DMS79 treated with DMSO at 0.1 percent for 48 hours (cell line): ENCODE data around the gene PARVB.

Experiments used
- DNase-seq: peaks from one replicate; lab custom pipeline; 2025; lab: John Stamatoyannopoulos, UW

PARVB gene

GRCh38 chr22:44184006-44184405 is 159.9 kb downstream of the PARVB start:
- no peak for DNase-seq

- DNase-seq, result no peak
Measured at GRCh38 chr22:44185237-44186120, 161.4 kb downstream of the PARVB start.

GRCh38 chr22:44186121-44186510 is 162.0 kb downstream of the PARVB start:
- DNase-seq, result no peak

GRCh38 chr22:44186737-44187136 is 162.6 kb downstream of the PARVB start:
- no peak for DNase-seq

GRCh38 chr22:44187652-44188230 is 163.6 kb downstream of the PARVB start:
- DNase-seq, result no peak

GRCh38 chr22:44188316-44188715 is 164.2 kb downstream of the PARVB start:
- no peak for DNase-seq

GRCh38 chr22:44188986-44189630 is 165.0 kb downstream of the PARVB start:
- no peak for DNase-seq

- DNase-seq, result no peak
Measured at GRCh38 chr22:44190381-44190976, 166.4 kb downstream of the PARVB start.

GRCh38 chr22:44191036-44191454 is 166.9 kb downstream of the PARVB start:
- no peak for DNase-seq

GRCh38 chr22:44192098-44192815 is 168.2 kb downstream of the PARVB start:
- no peak for DNase-seq

- no peak for DNase-seq
Measured at GRCh38 chr22:44192816-44193534, 168.9 kb downstream of the PARVB start.

- DNase-seq, result no peak
Measured at GRCh38 chr22:44193535-44193891, 169.4 kb downstream of the PARVB start.

GRCh38 chr22:44194569-44194968 is 170.5 kb downstream of the PARVB start:
- no peak for DNase-seq

- DNase-seq, result no peak
Measured at GRCh38 chr22:44195189-44195871, 171.2 kb downstream of the PARVB start.

GRCh38 chr22:44196241-44196640 is 172.1 kb downstream of the PARVB start:
- DNase-seq, result no peak

GRCh38 chr22:44196731-44197131 is 172.6 kb downstream of the PARVB start:
- DNase-seq, result no peak

- no peak for DNase-seq
Measured at GRCh38 chr22:44197271-44197670, 173.2 kb downstream of the PARVB start.

- DNase-seq, result no peak
Measured at GRCh38 chr22:44199164-44199563, 175.1 kb downstream of the PARVB start.

GRCh38 chr22:44199866-44200265 is 175.8 kb downstream of the PARVB start:
- no peak for DNase-seq

- no peak for DNase-seq
Measured at GRCh38 chr22:44200451-44200850, 176.3 kb downstream of the PARVB start.
